Small intestine (tissue), 7 donors: ENCODE results near the gene FCER2. TPM values are rescaled to one million over a fixed set of nuclear protein-coding genes. Genes with fewer than 3 reads are reported as not detected.

Experiments
- DNase-seq, 2 donors: peaks; one replicate each; pipeline versions ENCODE4 v3.0.0 to v3.0.0-alpha.2; 2013
- FAIRE-seq: peaks from 2 replicates; lab custom pipeline; 2012; peaks lifted over from hg19 to GRCh38; lab: Jason Lieb, UNC
- H3K27ac ChIP-seq, 3 donors: one replicate each; pipeline ENCODE4 v1.5.1; 2013; ENCODE audit warnings: low read length in 2 of 3, mild to moderate bottlenecking in 2 of 3, control low read depth in 1 of 3, inconsistent platforms in 1 of 3, low read depth in 1 of 3, moderate library complexity in 1 of 3
- H3K27me3 ChIP-seq, 3 donors: one replicate each; pipeline ENCODE4 v1.6.1; 2013; ENCODE audit warnings: low read length in 3 of 3, inconsistent platforms in 1 of 3; ENCODE audit not compliant: control insufficient read depth in 3 of 3, insufficient read depth in 3 of 3
- H3K36me3 ChIP-seq, 3 donors: one replicate each; pipeline ENCODE4 v1.6.1; 2013; ENCODE audit warnings: low read length in 3 of 3, inconsistent platforms in 1 of 3, low read depth in 1 of 3, mild to moderate bottlenecking in 1 of 3, moderate library complexity in 1 of 3; ENCODE audit not compliant: control insufficient read depth in 3 of 3, insufficient read depth in 2 of 3
- H3K4me1 ChIP-seq, 3 donors: one replicate each; pipeline ENCODE4 v1.6.1; 2013; ENCODE audit warnings: low read length in 2 of 3, inconsistent platforms in 1 of 3, low read depth in 1 of 3, mild to moderate bottlenecking in 1 of 3, moderate library complexity in 1 of 3; ENCODE audit not compliant: control insufficient read depth in 3 of 3, insufficient read depth in 2 of 3
- H3K4me3 ChIP-seq, 3 donors: one replicate each; pipeline ENCODE4 v1.5.1; 2013; ENCODE audit warnings: low read length in 3 of 3, control low read depth in 1 of 3, inconsistent platforms in 1 of 3, low read depth in 1 of 3, mild to moderate bottlenecking in 1 of 3, moderate library complexity in 1 of 3
- H3K9me3 ChIP-seq, 2 donors: one replicate each; pipeline ENCODE4 v1.6.1; 2013; ENCODE audit warnings: low read depth in 1 of 2, low read length in 1 of 2; ENCODE audit not compliant: control insufficient read depth in 2 of 2, insufficient read depth in 1 of 2
- WGBS, 3 donors: extraction: QIAGEN DNeasy Blood & Tissue Kit; methylation state at CpG; one replicate each; pipeline ENCODE4 v1.1.7; 2013; 5-methylcytosine and 5-hydroxymethylcytosine counted together
- polyA plus RNA-seq, 4 donors: library from polyadenylated mRNA; stranded (reverse) in 3 of 4; unstranded in 1 of 4; fragments of 200-250 nt in 3 of 4; fragments of 120-200 nt in 1 of 4; gene quantifications; one replicate each; pipeline versions ENCODE4 v1.2.1 to v1.2.3, GENCODE V29; 2013
- donor health status: healthy with polysubstance abuse.
- donor health status: control.
- donor health status: control.
- donor health status: Bipolar disorder and iron deficiency.
- donor health status: healthy.

FCER2 gene
- polyA plus RNA-seq, 4 donors = 0.27 to 0.90 TPM; not detected in 2

DNA sequence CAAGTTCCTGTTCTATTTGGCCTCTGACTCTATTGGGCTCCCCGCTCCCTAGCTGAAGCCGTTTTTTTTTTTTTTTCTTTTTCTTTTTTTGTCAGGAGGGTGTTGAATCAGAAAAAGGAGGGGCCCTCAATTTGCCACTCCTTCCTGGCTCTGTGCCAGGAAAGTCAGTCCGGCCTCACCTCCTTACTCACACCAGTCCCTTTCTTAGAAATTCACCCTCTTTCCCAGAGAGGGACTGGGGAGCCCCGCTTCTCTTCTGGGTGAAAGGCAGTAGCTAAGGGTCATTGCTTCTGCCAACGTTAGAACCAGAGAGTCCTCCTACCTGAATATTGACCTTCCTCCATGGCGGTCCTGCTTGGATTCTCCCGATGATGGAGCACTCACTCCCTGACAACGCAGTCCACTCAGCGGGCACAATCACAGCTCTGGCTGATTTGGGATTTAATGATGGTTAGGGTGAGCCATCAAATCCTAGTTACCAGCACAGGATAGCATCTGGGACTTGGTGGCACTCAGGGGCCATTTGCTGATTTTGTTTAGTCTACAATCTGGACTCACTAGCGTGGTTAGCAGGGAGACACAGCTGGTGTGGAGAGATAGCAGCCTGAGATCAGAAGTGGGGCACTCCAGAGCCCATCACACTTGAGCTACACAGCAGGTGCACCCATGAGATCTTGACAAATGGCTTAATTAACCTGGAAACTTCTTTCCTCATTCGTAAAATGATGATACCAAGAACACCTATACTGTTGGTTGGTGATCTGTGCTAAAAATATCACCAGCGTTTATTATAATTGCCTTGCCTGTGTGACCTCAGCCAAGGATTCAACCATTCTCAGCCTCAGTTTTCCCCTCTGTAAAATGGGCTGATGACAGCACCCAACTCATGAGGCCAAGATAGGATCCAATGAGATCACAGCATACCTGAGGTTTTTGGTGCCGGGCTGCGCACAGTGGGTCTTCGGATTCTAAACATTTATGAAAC is 2.2 kb downstream of the FCER2 start:
- H3K9me3 ChIP-seq = no peaks in the 10 kb centered on the region
- peaks cover 0 to 16% (median 0%) of the 10 kb centered on the region in 3 donors for H3K27me3 ChIP-seq
- H3K27ac ChIP-seq = no peak overlapping the region
- no peaks in the 10 kb centered on the region for H3K36me3 ChIP-seq
- 52 to 59% (median 55%) methylated on average over 15 of the region's 15 CpGs for WGBS, 3 donors
- H3K4me1 ChIP-seq = no peaks in the 10 kb centered on the region
- FAIRE-seq (no peak), DNase-seq (no peak)
- H3K4me3 ChIP-seq = no peak overlapping the region

DNA sequence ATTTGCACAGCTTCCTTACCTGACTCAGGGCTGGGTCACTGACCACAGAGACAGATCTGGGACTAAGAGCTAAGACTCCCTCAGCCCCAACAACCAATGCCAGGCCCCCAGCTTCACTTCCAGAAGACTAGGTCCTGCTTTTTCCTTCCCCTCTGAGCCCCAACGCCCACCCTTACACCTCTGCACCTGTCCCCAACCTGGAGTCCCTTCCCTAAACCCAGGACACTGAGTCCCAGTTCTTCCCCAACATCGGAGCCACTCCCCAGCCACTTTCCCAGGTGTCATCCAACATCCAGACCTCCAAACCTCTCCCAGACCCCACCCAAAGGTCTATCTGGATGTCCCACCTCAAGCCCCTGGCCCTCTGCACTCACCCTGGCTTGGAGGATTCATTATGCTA is 2.9 kb downstream of the FCER2 start:
- H3K36me3 ChIP-seq = no peaks in the 10 kb centered on the region
- 25 to 41% (median 30%) methylated on average over 2 of the region's 2 CpGs for WGBS, 3 donors
- DNase-seq = no peak
- no peak for FAIRE-seq
- peaks cover 0 to 16% (median 0%) of the 10 kb centered on the region in 3 donors for H3K27me3 ChIP-seq
- no peaks in the 10 kb centered on the region for H3K4me1 ChIP-seq
- H3K27ac ChIP-seq = no peak overlapping the region
- no peaks in the 10 kb centered on the region for H3K9me3 ChIP-seq
- no peak overlapping the region for H3K4me3 ChIP-seq

DNA sequence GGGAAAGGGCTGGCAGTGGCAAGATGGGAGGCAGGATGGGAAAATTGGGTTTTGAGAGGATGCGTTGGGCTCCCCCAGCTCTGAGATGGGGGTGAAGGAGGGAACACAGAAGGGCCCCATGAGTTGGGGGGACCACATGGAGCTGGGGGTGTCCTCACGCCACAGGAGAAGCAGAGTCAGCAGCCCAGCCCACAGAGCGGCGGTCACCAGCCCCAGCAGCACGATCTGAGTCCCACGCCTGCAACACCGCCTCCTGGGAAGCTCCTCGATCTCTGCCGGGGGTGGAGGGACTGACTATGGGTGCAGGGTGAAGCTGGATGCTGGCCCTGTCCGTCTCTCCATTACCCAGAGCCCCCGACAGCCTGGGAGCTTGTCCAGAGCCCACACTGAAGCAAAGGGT is 3.3 kb downstream of the FCER2 start:
- H3K36me3 ChIP-seq = no peaks in the 10 kb centered on the region
- peaks cover 0 to 16% (median 0%) of the 10 kb centered on the region in 3 donors for H3K27me3 ChIP-seq
- no peak overlapping the region for H3K4me3 ChIP-seq
- no peaks in the 10 kb centered on the region for H3K4me1 ChIP-seq
- H3K27ac ChIP-seq = no peak overlapping the region
- FAIRE-seq = no peak
- no peak for DNase-seq
- H3K9me3 ChIP-seq = no peaks in the 10 kb centered on the region
- WGBS, 3 donors = 25 to 35% (median 30%) methylated on average over 7 to 11 of the region's 11 CpGs

DNA sequence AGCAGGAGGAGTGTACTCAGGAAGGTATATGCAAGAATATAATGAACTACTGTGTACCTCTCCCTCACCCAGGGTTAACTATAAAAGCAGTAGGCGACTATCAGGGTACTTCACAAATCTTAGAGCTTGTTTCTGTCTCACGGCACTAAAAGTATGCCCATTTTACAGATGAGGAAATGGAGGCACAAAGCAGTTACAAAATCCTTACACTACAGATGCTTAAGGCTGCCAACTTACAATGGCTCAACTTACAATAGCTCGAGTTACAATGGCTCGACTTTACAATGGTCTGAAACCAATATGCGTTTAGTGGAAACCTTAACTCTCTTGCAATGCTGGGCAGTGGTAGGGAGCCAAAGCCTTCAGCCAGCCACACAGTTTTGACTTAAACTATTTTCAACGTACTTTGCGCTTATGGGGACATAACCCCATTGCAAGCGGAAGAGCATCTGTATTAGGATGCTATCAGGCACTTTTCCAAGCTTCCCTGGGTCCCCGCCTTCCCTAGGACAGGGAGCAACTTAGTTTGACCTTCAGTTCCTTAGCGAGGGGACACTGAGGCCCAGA is 4.1 kb downstream of the FCER2 start:
- H3K36me3 ChIP-seq = no peaks in the 10 kb centered on the region
- H3K4me3 ChIP-seq = no peak overlapping the region
- no peaks in the 10 kb centered on the region for H3K4me1 ChIP-seq
- H3K9me3 ChIP-seq = no peaks in the 10 kb centered on the region
- H3K27me3 ChIP-seq = peaks cover 0 to 16% (median 0%) of the 10 kb centered on the region in 3 donors
- 78 to 85% (median 78%) methylated on average over 10 of the region's 10 CpGs for WGBS, 3 donors
- H3K27ac ChIP-seq = no peak overlapping the region
- FAIRE-seq = no peak
- DNase-seq = no peak

DNA sequence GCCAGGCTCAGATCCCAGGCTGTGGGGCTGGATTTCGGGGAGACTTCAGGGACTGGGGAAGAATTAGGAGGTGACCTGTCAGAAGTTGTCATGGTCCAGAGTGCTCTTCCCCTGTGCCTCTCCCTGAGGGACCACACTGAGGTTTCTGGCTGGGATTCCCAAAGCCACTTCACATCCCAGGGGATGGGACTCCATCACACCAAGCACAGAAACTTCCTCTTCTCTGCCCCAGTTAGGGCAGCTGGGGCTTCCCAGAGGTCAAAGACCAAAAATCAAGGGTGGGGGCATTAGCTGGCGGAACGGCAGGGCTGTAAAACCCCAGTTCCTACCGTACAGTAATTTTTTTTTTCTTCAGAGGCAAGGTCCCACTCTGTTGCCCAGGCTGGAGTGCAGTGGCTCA is 7.4 kb downstream of the FCER2 start:
- Histone ChIP-seq H3K9me3 (no peaks in the 10 kb centered on the region), H3K36me3 (no peaks in the 10 kb centered on the region), H3K4me3 (no peak overlapping the region), H3K27me3 (peaks cover 0 to 19% (median 0%) of the 10 kb centered on the region in 3 donors), H3K27ac (no peak overlapping the region), H3K4me1 (no peaks in the 10 kb centered on the region)
- WGBS, 3 donors = 15 to 52% (median 34%) methylated on average over 4 of the region's 4 CpGs
- FAIRE-seq (no peak), DNase-seq (no peak)

DNA sequence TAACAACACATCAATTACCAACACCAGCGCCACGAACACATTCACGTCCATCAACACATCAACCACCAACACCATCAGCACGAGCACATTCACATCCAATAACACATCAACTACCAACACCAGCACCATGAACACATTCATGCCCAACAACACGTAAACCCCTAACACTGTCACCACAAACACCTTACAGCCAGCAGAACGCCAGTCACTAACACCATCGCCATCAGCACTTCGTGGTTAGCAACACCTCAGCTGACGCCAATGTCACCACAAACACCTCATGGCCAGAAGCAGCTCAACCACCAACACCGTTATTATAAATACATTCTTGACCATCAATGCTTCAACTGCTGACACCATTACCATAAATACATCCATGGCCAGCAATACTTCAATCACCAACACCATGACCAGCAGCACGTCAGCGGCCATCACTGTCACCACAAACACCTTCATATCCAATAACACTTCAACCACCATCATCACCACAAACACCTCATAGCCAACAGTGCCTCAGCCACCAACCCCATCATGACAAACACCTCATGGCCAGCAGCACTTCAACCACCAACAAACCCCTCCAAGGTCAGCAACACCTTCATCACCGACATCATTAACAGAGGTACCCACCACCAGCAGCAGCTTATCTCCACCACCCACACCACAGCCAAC is 9.4 kb downstream of the FCER2 start:
- WGBS, 3 donors = 59 to 67% (median 67%) methylated on average over 13 of the region's 13 CpGs
- Histone ChIP-seq H3K4me3 (no peak overlapping the region), H3K27ac (no peak overlapping the region), H3K4me1 (no peaks in the 10 kb centered on the region), H3K9me3 (no peaks in the 10 kb centered on the region), H3K27me3 (peaks cover 0 to 19% (median 0%) of the 10 kb centered on the region in 3 donors), H3K36me3 (no peaks in the 10 kb centered on the region)
- DNase-seq = no peak
- FAIRE-seq = no peak

DNA sequence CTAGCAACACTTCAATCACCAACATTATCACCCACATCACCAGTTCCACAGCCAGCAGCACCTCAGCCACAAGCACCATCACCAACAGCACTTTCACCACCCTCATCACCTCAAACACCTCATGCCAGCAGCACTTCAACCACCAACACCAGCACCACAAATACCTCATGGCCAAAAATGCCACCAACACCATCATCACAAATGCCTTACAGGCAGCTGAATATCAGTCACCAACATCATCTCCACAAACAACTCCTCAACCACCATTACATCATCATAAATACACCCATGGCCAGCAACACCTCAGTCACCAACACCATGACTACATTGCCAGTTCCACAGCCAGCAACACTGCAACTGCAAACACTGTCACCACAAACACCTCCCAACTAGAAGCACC is 10.4 kb downstream of the FCER2 start:
- Histone ChIP-seq H3K36me3 (no peaks in the 10 kb centered on the region), H3K4me3 (no peak overlapping the region), H3K9me3 (no peaks in the 10 kb centered on the region), H3K4me1 (no peaks in the 10 kb centered on the region), H3K27ac (no peak overlapping the region), H3K27me3 (peaks cover 0 to 19% (median 0%) of the 10 kb centered on the region in 3 donors)
- no peak for DNase-seq
- FAIRE-seq = no peak

DNA sequence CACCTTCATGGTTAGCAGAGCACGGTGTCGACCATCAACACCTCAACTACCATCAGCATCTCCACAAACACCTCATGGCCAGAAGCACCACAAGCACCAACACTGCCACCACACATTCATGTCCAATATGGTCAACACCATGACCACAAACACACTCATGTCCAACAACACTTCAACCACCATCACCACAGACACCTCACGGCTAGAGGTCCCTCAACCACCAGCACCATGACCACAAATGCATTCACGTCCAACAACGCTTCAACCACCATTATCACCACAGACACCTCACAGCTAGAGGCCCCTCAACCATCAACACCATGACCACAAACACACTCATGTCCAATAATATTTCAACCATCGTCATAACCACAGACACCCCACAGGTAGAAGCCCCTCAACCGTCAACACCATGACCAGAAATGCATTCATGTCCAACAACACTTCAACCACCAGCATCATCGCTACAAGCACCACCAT is 11.1 kb downstream of the FCER2 start:
- Histone ChIP-seq H3K36me3 (peaks cover 0 to under 1% (median 0%) of the 10 kb centered on the region in 3 donors), H3K4me3 (no peak overlapping the region), H3K27me3 (peaks cover 0 to 19% (median 0%) of the 10 kb centered on the region in 3 donors), H3K4me1 (no peaks in the 10 kb centered on the region), H3K9me3 (no peaks in the 10 kb centered on the region), H3K27ac (no peak overlapping the region)
- no peak for DNase-seq
- FAIRE-seq = no peak
- 69 to 83% (median 72%) methylated on average over 8 of the region's 8 CpGs for WGBS, 3 donors
